ENCODE data around the gene ZNF296. TPM values are rescaled to one million over a fixed set of nuclear protein-coding genes. Genes with fewer than 3 reads are reported as not detected.

Gene ZNF296
- polyA plus RNA-seq, 1 donor from 2014 or later, result 1.4 TPM

GRCh38 chr19:45117671-45118070 is 41.4 kb upstream of the ZNF296 start:
- H4K20me1 ChIP-seq (ENCODE audit: insufficient read depth), result no peaks in the 10 kb centered on the region
- no peaks in the 10 kb centered on the region for H3F3A ChIP-seq (ENCODE audit: insufficient read depth, low read length, poor library complexity, severe bottlenecking)
- H3K4me2 ChIP-seq (ENCODE audit: low read length), result no peak overlapping the region
- no peak overlapping the region for H3K27ac ChIP-seq (ENCODE audit: low read length)
- no peak for TF ChIP-seq EZH2 (IDR thresholded peaks at IDR 0.05; ENCODE audit: borderline replicate concordance, insufficient read depth, low read length, poor library complexity, severe bottlenecking)
- no peak for TF ChIP-seq TAF1 (IDR thresholded peaks at IDR 0.05; ENCODE audit: low read depth)
- TF ChIP-seq CTCF (IDR thresholded peaks at IDR 0.05; ENCODE audit: poor library complexity, severe bottlenecking), result no peak
- TF ChIP-seq REST (IDR thresholded peaks at IDR 0.05; ENCODE audit: borderline replicate concordance), result no peak
- TF ChIP-seq MXI1 (conservative IDR thresholded peaks at IDR 0.05; ENCODE audit: poor library complexity, severe bottlenecking), result no peak
- TF ChIP-seq RAD21 (conservative IDR thresholded peaks at IDR 0.05), result no peak
- TF ChIP-seq EP300 (conservative IDR thresholded peaks at IDR 0.05; ENCODE audit: poor library complexity, severe bottlenecking), result no peak
- no peak for TF ChIP-seq POLR2AphosphoS5 (IDR thresholded peaks at IDR 0.05)
- TF ChIP-seq SMC3 (conservative IDR thresholded peaks at IDR 0.05; ENCODE audit: poor library complexity), result no peak
- H3K4me3 ChIP-seq (ENCODE audit: low read length), result no peak overlapping the region
- peaks cover 30% of the 10 kb centered on the region for H3K79me2 ChIP-seq (replicated peaks; ENCODE audit: insufficient read depth, low read length)
- H3K9ac ChIP-seq (ENCODE audit: low read length), result no peak overlapping the region
- no peaks in the 10 kb centered on the region for H3K36me3 ChIP-seq (ENCODE audit: insufficient read depth, low read length)
- H3K9me2 ChIP-seq (ENCODE audit: insufficient read depth, low read length), result no peaks in the 10 kb centered on the region
- H3K9me3 ChIP-seq (ENCODE audit: low read length), result no peaks in the 10 kb centered on the region
- H2AFZ ChIP-seq (ENCODE audit: low read depth, low read length), result no peak overlapping the region
- no peaks in the 10 kb centered on the region for H3K27me3 ChIP-seq (ENCODE audit: insufficient read depth, low read depth, low read length)

- Histone ChIP-seq H3K9me3 (ENCODE audit: low read length) (no peaks in the 10 kb centered on the region), H2AFZ (ENCODE audit: low read depth, low read length) (no peak overlapping the region), H3K36me3 (ENCODE audit: insufficient read depth, low read length) (no peaks in the 10 kb centered on the region), H3K9me2 (ENCODE audit: insufficient read depth, low read length) (no peaks in the 10 kb centered on the region), H4K20me1 (ENCODE audit: insufficient read depth) (no peaks in the 10 kb centered on the region), H3K4me3 (ENCODE audit: low read length) (no peak overlapping the region), H3K4me2 (ENCODE audit: low read length) (no peak overlapping the region), H3K27ac (ENCODE audit: low read length) (no peak overlapping the region), H3K27me3 (ENCODE audit: insufficient read depth, low read depth, low read length) (no peaks in the 10 kb centered on the region), H3K79me2 (replicated peaks; ENCODE audit: insufficient read depth, low read length) (peaks cover 30% of the 10 kb centered on the region), H3K9ac (ENCODE audit: low read length) (no peak overlapping the region), H3F3A (ENCODE audit: insufficient read depth, low read length, poor library complexity, severe bottlenecking) (no peaks in the 10 kb centered on the region)
- TF ChIP-seq SMC3 (conservative IDR thresholded peaks at IDR 0.05; ENCODE audit: poor library complexity) (no peak), MXI1 (conservative IDR thresholded peaks at IDR 0.05; ENCODE audit: poor library complexity, severe bottlenecking) (no peak), EZH2 (IDR thresholded peaks at IDR 0.05; ENCODE audit: borderline replicate concordance, insufficient read depth, low read length, poor library complexity, severe bottlenecking) (no peak)
These were observed 40.9 kb upstream of the ZNF296 start for GRCh38 chr19:45117167-45117594.

All from neural cell (in vitro differentiated cells).